Colon (tissue), 2 donors: ENCODE measurements around the gene VKORC1.
"Not testable (repeated sequence)": the region's sequence is repeated elsewhere in the genome, so short reads cannot be mapped to it uniquely, and the experiment has no call there.

Experiments
- FAIRE-seq: peaks from 2 replicates; lab custom pipeline; 2012; peaks lifted over from hg19 to GRCh38; lab: Jason Lieb, UNC
- donor health status: control.
- donor health status: control.

The VKORC1 gene

GRCh38 chr16:31107465-31107867 lies 12.9 kb upstream of the VKORC1 start:
- FAIRE-seq: no peak

GRCh38 chr16:31106509-31107464 lies 12.2 kb upstream of the VKORC1 start:
- no peak for FAIRE-seq

GRCh38 chr16:31105677-31106213 lies 11.1 kb upstream of the VKORC1 start:
- FAIRE-seq: no peak

GRCh38 chr16:31100876-31101641 lies 6.5 kb upstream of the VKORC1 start:
- FAIRE-seq: not testable (repeated sequence)

- no peak for FAIRE-seq
Measured at GRCh38 chr16:31099860-31100638, 5.5 kb upstream of the VKORC1 start.

GRCh38 chr16:31094088-31094423 lies 541 bp downstream of the VKORC1 start:
- FAIRE-seq: no peak

GRCh38 chr16:31093132-31093703 lies 1.4 kb downstream of the VKORC1 start:
- FAIRE-seq: no peak

- FAIRE-seq: no peak
Measured at GRCh38 chr16:31092330-31092729, 2.3 kb downstream of the VKORC1 start.

- FAIRE-seq: no peak
Measured at GRCh38 chr16:31090540-31090939, 4.1 kb downstream of the VKORC1 start.

GRCh38 chr16:31089199-31089598 lies 5.4 kb downstream of the VKORC1 start:
- FAIRE-seq: no peak

GRCh38 chr16:31088459-31089183 lies 6.0 kb downstream of the VKORC1 start, which contains the start of gene PRSS53:
PRSS53 (minus strand) TSS chr16:31088943; CDS start chr16:31088809, 134 bp downstream.
- no peak for FAIRE-seq

GRCh38 chr16:31087971-31088370 lies 6.6 kb downstream of the VKORC1 start:
- FAIRE-seq: no peak

- FAIRE-seq: no peak
Measured at GRCh38 chr16:31087481-31087880, 7.1 kb downstream of the VKORC1 start.

- no peak for FAIRE-seq
Measured at GRCh38 chr16:31086629-31086906, 8.0 kb downstream of the VKORC1 start.

- FAIRE-seq: no peak
Measured at GRCh38 chr16:31085873-31086628, 8.5 kb downstream of the VKORC1 start.

GRCh38 chr16:31085411-31085810 lies 9.2 kb downstream of the VKORC1 start:
- no peak for FAIRE-seq

GRCh38 chr16:31084584-31085302 lies 9.9 kb downstream of the VKORC1 start:
- no peak for FAIRE-seq

- no peak for FAIRE-seq
Measured at GRCh38 chr16:31083981-31084380, 10.6 kb downstream of the VKORC1 start.

- no peak for FAIRE-seq
Measured at GRCh38 chr16:31083556-31083955, 11.0 kb downstream of the VKORC1 start.

- FAIRE-seq: no peak
Measured at GRCh38 chr16:31083081-31083480, 11.5 kb downstream of the VKORC1 start.
